T-cell (primary cell): Measurements from ENCODE around the gene EIF4E2. TPM values are rescaled to one million over a fixed set of nuclear protein-coding genes. Genes with fewer than 3 reads are reported as not detected.
A peak's percentile ranks its signal among the peaks of the same experiment; 100 is the strongest.

Source experiments
- ATAC-seq, 4 experiments: fragments of 200-7000 bp in 3 of 4; fragments of 150-1000 bp in 1 of 4; cut with Tn5 transposase; replicated peaks in 1 of 4; 1 replicate in 3 of 4; 2 replicates in 1 of 4; pipeline ENCODE4 v1.10.0; 2021; ENCODE audit warnings: moderate library complexity in 3 of 4, mild to moderate bottlenecking in 2 of 4, moderate number of reproducible peaks in 1 of 4
- CTCF ChIA-PET, 2 donors: fragments of 300-600 bp; sonication (Branson Sonifier 250); formaldehyde crosslinking; loops; one replicate each; lab custom pipeline; 2022; ENCODE audit warnings: antibody characterized with exemption in 2 of 2; lab: Charles Lee
- POLR2A ChIA-PET, 2 donors: fragments of 300-600 bp; sonication (Branson Sonifier 250); formaldehyde crosslinking; loops; one replicate each; lab custom pipeline; 2022; ENCODE audit warnings: antibody characterized with exemption in 2 of 2; lab: Charles Lee
- DNase-seq, 35 experiments: peaks; one replicate each; pipeline versions ENCODE4 v3.0.0 to v3.0.0-alpha.2; 2013 to 2023
- H3K27ac ChIP-seq: one replicate; pipeline ENCODE4 v1.5.1; 2013; ENCODE audit warnings: low read length
- H3K27me3 ChIP-seq, 2 experiments: replicated peaks in 1 of 2; 1 replicate in 1 of 2; 2 replicates in 1 of 2; pipeline versions ENCODE4 v1.6.1 to v1.7.0; 2013; ENCODE audit warnings: low read length in 1 of 2, mixed read lengths in 1 of 2; ENCODE audit not compliant: control insufficient read depth in 2 of 2, insufficient read depth in 2 of 2; ENCODE audit errors: extremely low read depth in 1 of 2
- H3K36me3 ChIP-seq, 2 donors: 1 replicate in 1 of 2; 2 replicates in 1 of 2; pipeline versions ENCODE4 v1.6.1 to v1.7.0; 2013; ENCODE audit warnings: low read length in 1 of 2; ENCODE audit not compliant: control insufficient read depth in 2 of 2, insufficient read depth in 1 of 2; ENCODE audit errors: extremely low read depth in 1 of 2
- H3K4me1 ChIP-seq, 2 experiments: 1 replicate in 1 of 2; 2 replicates in 1 of 2; pipeline versions ENCODE4 v1.6.1 to v1.7.0; 2013; ENCODE audit warnings: low read length in 2 of 2, mixed read lengths in 1 of 2; ENCODE audit not compliant: insufficient read depth in 2 of 2, control insufficient read depth in 1 of 2; ENCODE audit errors: extremely low read depth in 1 of 2
- H3K4me3 ChIP-seq, 2 donors: 1 replicate in 1 of 2; 2 replicates in 1 of 2; pipeline versions ENCODE4 v1.5.1 to v1.7.0; 2013; ENCODE audit warnings: mild to moderate bottlenecking in 2 of 2, low read length in 1 of 2, moderate library complexity in 1 of 2; ENCODE audit not compliant: control insufficient read depth in 1 of 2; ENCODE audit errors: extremely low read depth in 1 of 2
- H3K9me3 ChIP-seq: 2 replicates; pipeline ENCODE4 v1.7.0; 2013
- H3K27ac Mint-ChIP-seq, 2 donors: one replicate each; pipeline ENCODE4 v1.8.0; 2020 to 2021; ENCODE audit warnings: mild to moderate bottlenecking in 2 of 2, mixed read lengths in 2 of 2
- H3K27me3 Mint-ChIP-seq, 2 donors: one replicate each; pipeline ENCODE4 v1.8.0; 2021 to 2022; ENCODE audit warnings: mixed read lengths in 2 of 2
- H3K36me3 Mint-ChIP-seq: one replicate; pipeline ENCODE4 v1.8.0; 2021; ENCODE audit warnings: mixed read lengths
- H3K4me1 Mint-ChIP-seq, 3 donors: one replicate each; pipeline ENCODE4 v1.8.0; 2020 to 2022; ENCODE audit warnings: mixed read lengths in 3 of 3, mild to moderate bottlenecking in 1 of 3
- H3K4me3 Mint-ChIP-seq, 3 donors: one replicate each; pipeline ENCODE4 v1.8.0; 2020 to 2022; ENCODE audit warnings: mild to moderate bottlenecking in 3 of 3, mixed read lengths in 3 of 3, moderate library complexity in 3 of 3
- H3K9me3 Mint-ChIP-seq, 3 donors: one replicate each; pipeline ENCODE4 v1.8.0; 2020 to 2022; ENCODE audit warnings: mixed read lengths in 3 of 3
- WGBS: methylation state at CpG from one replicate; pipeline ENCODE4 v1.1.5; 2013; ENCODE audit warnings: missing lambda C conversion rate; ENCODE audit not compliant: insufficient coverage; 5-methylcytosine and 5-hydroxymethylcytosine counted together
- total RNA-seq, 35 experiments: library from RNA in 6 of 35; stranded (reverse) in 6 of 35; fragments of 120-200 nt in 1 of 35; gene quantifications; one replicate each; pipeline versions ENCODE4 v1.2.1 to v1.2.4 and lab custom pipeline; 2013 to 2026

The EIF4E2 gene
- total RNA-seq, 5 donors from 2014 or later (not counting 1 experiment from before 2014, with no cell fraction given): 49.5 to 60.9 (median 55.3) TPM

- CTCF ChIA-PET: interaction anchor here in 1 of 2 donors (0.6 kb wide), 1 partner anchor 1421 kb away, joined by 3 read pairs; no protein-coding TSS in a partner anchor
- H3K4me1 ChIP-seq: peaks cover 0 to 11% of the 10 kb centered on the region in 2 experiments
- no peaks in the 10 kb centered on the region for H3K9me3 ChIP-seq
- H3K27ac Mint-ChIP-seq: no peak within 1 kb of the TSS
- no peak within 1 kb of the TSS for H3K27ac ChIP-seq
- no peak for ATAC-seq
- peaks cover 9 to 12% of the 10 kb centered on the region in 2 donors for H3K27me3 Mint-ChIP-seq
- no peak for DNase-seq
- H3K9me3 Mint-ChIP-seq: no peaks in the 10 kb centered on the region
- peaks cover 6% of the 10 kb centered on the region for H3K36me3 Mint-ChIP-seq
- 54% methylated on average over 8 of the region's 23 CpGs for WGBS
- H3K4me3 Mint-ChIP-seq: no peak within 1 kb of the TSS
- peaks cover 0 to 4% of the 10 kb centered on the region in 2 donors for H3K36me3 ChIP-seq
- no peak within 1 kb of the TSS for H3K4me3 ChIP-seq
- POLR2A ChIA-PET: no interaction called here
- H3K4me1 Mint-ChIP-seq: peaks cover 12 to 31% (median 14%) of the 10 kb centered on the region in 3 donors
- H3K27me3 ChIP-seq: peaks cover 0 to 34% of the 10 kb centered on the region in 2 experiments
These were observed 10.9 kb upstream of the EIF4E2 start, which contains the start of gene CHRNG for GRCh38 chr2:232539298-232540231. TSS of gene CHRNG (plus strand) at chr2:232539692. CDS start at chr2:232539748, 56 bp downstream.

DNA sequence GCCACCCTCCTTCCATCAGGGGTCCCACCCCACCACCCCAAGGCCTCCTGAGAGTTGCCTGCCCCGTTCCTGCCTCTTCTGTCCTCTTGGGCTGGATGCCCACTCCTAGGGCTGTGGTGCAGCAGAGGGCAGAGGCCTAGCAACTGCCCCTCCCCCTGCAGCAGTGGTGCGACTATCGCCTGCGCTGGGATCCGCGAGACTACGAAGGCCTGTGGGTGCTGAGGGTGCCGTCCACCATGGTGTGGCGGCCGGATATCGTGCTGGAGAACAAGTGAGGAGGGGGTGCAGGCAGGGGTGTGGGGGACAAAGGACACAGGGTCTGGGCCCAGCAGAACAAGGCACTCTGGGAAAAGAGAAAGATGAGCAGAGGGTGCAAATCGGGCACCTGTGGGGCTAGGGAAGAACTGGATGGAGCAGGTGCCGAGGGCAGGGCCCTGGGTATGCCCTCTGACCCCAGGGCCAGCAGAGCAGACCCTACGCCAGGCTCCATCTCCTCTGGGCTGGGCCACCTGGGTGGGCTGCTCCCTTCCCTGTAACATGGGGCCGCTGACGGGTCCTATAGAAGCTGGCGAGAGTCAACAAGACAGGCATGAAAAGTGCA lies 9.9 kb upstream of the EIF4E2 start:
- ChIA-PET POLR2A (no interaction called here), CTCF (no interaction called here)
- Mint-ChIP-seq H3K4me3 (no peak overlapping the region), H3K4me1 (peaks cover 16 to 34% (median 17%) of the 10 kb centered on the region in 3 donors), H3K27ac (no peak overlapping the region), H3K9me3 (no peaks in the 10 kb centered on the region), H3K27me3 (peaks cover 9 to 12% of the 10 kb centered on the region in 2 donors), H3K36me3 (peaks cover 7% of the 10 kb centered on the region)
- no peak overlapping the region for H3K4me3 ChIP-seq
- peaks cover 0 to 24% of the 10 kb centered on the region in 2 experiments for H3K27me3 ChIP-seq
- no peaks in the 10 kb centered on the region for H3K9me3 ChIP-seq
- no peak overlapping the region for H3K27ac ChIP-seq
- DNase-seq: no peak
- H3K4me1 ChIP-seq: peaks cover 0 to 11% of the 10 kb centered on the region in 2 experiments
- peaks cover 0 to 4% of the 10 kb centered on the region in 2 donors for H3K36me3 ChIP-seq
- ATAC-seq: no peak
- WGBS: 84% methylated on average over 14 of the region's 17 CpGs

GRCh38 chr2:232541195-232541960 lies 9.1 kb upstream of the EIF4E2 start:
- peaks cover 0 to 15% of the 10 kb centered on the region in 2 experiments for H3K27me3 ChIP-seq
- WGBS: 75% methylated on average over 10 of the region's 19 CpGs
- H3K4me1 ChIP-seq: peaks cover 0 to 13% of the 10 kb centered on the region in 2 experiments
- ChIA-PET CTCF (no interaction called here), POLR2A (no interaction called here)
- H3K27me3 Mint-ChIP-seq: peaks cover 6 to 10% of the 10 kb centered on the region in 2 donors
- H3K4me3 Mint-ChIP-seq: no peak overlapping the region
- H3K36me3 ChIP-seq: peaks cover 0 to 4% of the 10 kb centered on the region in 2 donors
- ATAC-seq (peak in 2 of 4 experiments; percentile 10 to 23), DNase-seq (no peak)
- H3K36me3 Mint-ChIP-seq: peaks cover 8% of the 10 kb centered on the region
- peak overlapping the region in 1 of 2 donors; percentile 22 for H3K27ac Mint-ChIP-seq
- peaks cover 22 to 40% (median 25%) of the 10 kb centered on the region in 3 donors for H3K4me1 Mint-ChIP-seq
- no peaks in the 10 kb centered on the region for H3K9me3 ChIP-seq
- H3K27ac ChIP-seq: no peak overlapping the region
- no peaks in the 10 kb centered on the region for H3K9me3 Mint-ChIP-seq
- no peak overlapping the region for H3K4me3 ChIP-seq

DNA sequence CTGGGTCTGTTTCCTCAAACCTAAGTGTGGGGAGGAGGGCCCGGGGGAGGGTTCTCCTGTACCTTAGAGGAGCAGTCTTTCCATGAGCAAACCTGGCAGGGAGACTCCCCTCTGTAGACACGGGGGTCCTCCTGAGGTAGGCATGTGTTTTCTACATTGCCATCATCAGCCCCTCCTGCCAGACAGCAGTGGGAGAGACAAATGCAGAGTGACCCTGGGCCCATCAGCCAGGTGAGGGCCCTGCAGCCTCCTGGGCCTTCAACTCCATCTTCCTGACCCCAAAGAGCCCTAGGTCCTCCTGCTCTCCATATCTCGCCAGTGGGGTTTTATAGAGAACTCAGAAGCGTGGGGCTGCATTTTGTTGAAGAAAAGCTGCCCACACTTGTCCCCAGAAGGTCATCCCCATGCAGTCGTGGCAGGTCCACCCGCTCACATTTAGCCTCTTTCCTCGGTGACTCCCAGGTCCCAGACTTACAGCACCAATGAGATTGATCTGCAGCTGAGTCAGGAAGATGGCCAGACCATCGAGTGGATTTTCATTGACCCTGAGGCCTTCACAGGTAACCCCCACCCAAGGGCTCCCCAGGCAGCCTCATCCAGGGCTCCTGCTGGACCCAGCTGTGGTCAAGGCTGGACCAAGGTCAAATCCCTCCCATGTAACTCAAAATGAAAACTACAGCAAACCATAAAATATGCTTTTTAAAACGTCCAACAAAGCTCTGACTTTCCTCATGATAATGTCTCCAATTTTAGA lies 8.4 kb upstream of the EIF4E2 start:
- H3K27me3 ChIP-seq: peaks cover 0 to 12% of the 10 kb centered on the region in 2 experiments
- POLR2A ChIA-PET: no interaction called here
- Mint-ChIP-seq H3K27me3 (peaks cover 5 to 6% of the 10 kb centered on the region in 2 donors), H3K36me3 (peaks cover 12% of the 10 kb centered on the region), H3K9me3 (no peaks in the 10 kb centered on the region), H3K4me1 (peaks cover 26 to 48% (median 29%) of the 10 kb centered on the region in 3 donors), H3K27ac (no peak overlapping the region), H3K4me3 (no peak overlapping the region)
- H3K27ac ChIP-seq: no peak overlapping the region
- no peak for DNase-seq
- H3K4me1 ChIP-seq: peaks cover 0 to 21% of the 10 kb centered on the region in 2 experiments
- CTCF ChIA-PET: no interaction called here
- peaks cover 0 to 11% of the 10 kb centered on the region in 2 donors for H3K36me3 ChIP-seq
- no peak for ATAC-seq
- 79% methylated on average over 7 of the region's 9 CpGs for WGBS
- no peaks in the 10 kb centered on the region for H3K9me3 ChIP-seq
- H3K4me3 ChIP-seq: no peak overlapping the region

DNA sequence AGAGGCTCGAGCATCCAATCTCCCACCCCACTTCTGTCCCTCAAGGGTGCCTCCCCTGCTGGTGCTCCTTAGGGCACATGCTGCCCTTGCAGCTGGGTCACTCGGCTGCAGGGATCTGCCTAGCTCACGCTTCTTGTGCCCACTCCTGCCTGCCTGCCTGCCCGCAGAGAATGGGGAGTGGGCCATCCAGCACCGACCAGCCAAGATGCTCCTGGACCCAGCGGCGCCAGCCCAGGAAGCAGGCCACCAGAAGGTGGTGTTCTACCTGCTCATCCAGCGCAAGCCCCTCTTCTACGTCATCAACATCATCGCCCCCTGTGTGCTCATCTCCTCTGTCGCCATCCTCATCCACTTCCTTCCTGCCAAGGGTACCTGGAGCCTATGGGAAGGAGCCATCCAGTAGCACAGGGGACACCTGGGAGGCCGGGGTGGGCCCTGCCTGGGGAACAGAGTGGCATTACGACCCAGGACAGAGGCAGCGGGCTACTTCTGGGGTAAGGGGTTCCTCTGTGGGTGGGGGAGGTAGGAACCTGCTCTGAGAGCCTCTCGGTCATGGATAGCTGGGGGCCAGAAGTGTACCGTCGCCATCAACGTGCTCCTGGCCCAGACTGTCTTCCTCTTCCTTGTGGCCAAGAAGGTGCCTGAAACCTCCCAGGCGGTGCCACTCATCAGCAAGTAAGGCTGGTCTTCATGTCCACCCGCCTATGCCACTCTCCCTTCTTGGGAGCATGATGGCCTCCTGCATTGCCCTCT lies 7.6 kb upstream of the EIF4E2 start:
- Histone ChIP-seq H3K4me3 (no peak overlapping the region), H3K27ac (no peak overlapping the region), H3K36me3 (peaks cover 0 to 11% of the 10 kb centered on the region in 2 donors), H3K9me3 (no peaks in the 10 kb centered on the region), H3K4me1 (peaks cover 0 to 27% of the 10 kb centered on the region in 2 experiments), H3K27me3 (peaks cover 0 to 5% of the 10 kb centered on the region in 2 experiments)
- Mint-ChIP-seq H3K36me3 (peaks cover 16% of the 10 kb centered on the region), H3K4me1 (peaks cover 33 to 55% (median 35%) of the 10 kb centered on the region in 3 donors), H3K4me3 (no peak overlapping the region), H3K27ac (no peak overlapping the region), H3K9me3 (no peaks in the 10 kb centered on the region), H3K27me3 (peaks cover 5% of the 10 kb centered on the region in 2 donors)
- WGBS: 96% methylated on average over 11 of the region's 20 CpGs
- ChIA-PET CTCF (no interaction called here), POLR2A (no interaction called here)
- DNase-seq: no peak
- peak in 1 of 4 experiments; percentile 11 for ATAC-seq
